OCI-LY1 (cell line): ENCODE results near the gene FERD3L.

ENCODE experiments used
- EZH2 ChIP-seq: fragments of 200-600 bp; sonication (generic), shearing (Covaris generic); IDR thresholded peaks from 2 replicates; pipeline ENCODE4 v1.8.0; 2017; ENCODE audit warnings: borderline replicate concordance, mixed run types, mild to moderate bottlenecking, antibody characterized with exemption, low read length, moderate library complexity, mixed read lengths
- TF ChIP-seq, protein P1 (sequence below): fragments of 200-600 bp; sonication (generic), shearing (Covaris generic); IDR thresholded peaks from 2 replicates; pipeline ENCODE4 v1.5.1; 2017; ENCODE audit warnings: mild to moderate bottlenecking, antibody characterized with exemption, low read length, moderate library complexity, mixed read lengths

GRCh38 chr7:19119372-19119771 is 25.8 kb downstream of the FERD3L start:
- TF ChIP-seq, protein P1, sequence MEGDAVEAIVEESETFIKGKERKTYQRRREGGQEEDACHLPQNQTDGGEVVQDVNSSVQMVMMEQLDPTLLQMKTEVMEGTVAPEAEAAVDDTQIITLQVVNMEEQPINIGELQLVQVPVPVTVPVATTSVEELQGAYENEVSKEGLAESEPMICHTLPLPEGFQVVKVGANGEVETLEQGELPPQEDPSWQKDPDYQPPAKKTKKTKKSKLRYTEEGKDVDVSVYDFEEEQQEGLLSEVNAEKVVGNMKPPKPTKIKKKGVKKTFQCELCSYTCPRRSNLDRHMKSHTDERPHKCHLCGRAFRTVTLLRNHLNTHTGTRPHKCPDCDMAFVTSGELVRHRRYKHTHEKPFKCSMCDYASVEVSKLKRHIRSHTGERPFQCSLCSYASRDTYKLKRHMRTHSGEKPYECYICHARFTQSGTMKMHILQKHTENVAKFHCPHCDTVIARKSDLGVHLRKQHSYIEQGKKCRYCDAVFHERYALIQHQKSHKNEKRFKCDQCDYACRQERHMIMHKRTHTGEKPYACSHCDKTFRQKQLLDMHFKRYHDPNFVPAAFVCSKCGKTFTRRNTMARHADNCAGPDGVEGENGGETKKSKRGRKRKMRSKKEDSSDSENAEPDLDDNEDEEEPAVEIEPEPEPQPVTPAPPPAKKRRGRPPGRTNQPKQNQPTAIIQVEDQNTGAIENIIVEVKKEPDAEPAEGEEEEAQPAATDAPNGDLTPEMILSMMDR = no peak
- TF ChIP-seq EZH2 = no peak
